Measurements from ENCODE around the gene NDOR1. TPM values are rescaled to one million over a fixed set of nuclear protein-coding genes. Genes with fewer than 3 reads are reported as not detected.

NDOR1 gene
- total and polyA plus RNA-seq, 2 donors (not counting 3 experiments of a cell fraction or from before 2014, with no cell fraction given), result 13.5 to 26.7 TPM

DNA sequence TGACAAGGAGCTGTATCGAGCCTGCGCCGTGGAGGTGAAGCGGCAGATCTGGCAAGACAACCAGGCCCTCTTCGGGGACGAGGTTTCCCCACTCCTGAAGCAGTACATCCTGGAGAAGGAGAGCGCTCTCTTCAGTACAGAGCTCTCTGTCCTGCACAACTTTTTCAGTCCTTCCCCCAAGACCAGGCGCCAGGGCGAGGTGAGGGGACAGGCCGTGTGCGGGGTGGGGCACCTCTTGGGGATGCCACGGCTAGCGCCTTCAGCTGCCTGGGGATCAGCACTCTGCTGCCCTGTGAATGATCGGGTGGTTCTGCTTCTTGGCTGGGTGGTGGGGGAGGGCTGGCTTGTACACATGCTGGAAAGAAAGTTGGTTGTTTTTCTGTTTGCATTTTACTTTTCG is 51.4 kb downstream of the NDOR1 start:
- intact Hi-C loops (cut with micrococcal nuclease), result no loop called here
- CTCF ChIA-PET, result interaction anchor here (0.9 to 4.4 kb wide), 3 partner anchors 20 to 166 kb away, joined by 3 to 31 read pairs (median 4); partner anchors contain the start of genes EXD3, NOXA1 and TOR4A
- FAIRE-seq (no peak), DNase-seq (ENCODE audit: low read depth, low spot score) (no peak)
- H3K4me3 ChIP-seq (replicated peaks in 1 of 3; ENCODE audit: insufficient read depth in 1 of 3, low read depth in 1 of 3, low read length in 3 of 3), result no peak overlapping the region
- H3K36me3 ChIP-seq (ENCODE audit: control insufficient read depth in 2 of 2, extremely low read depth in 1 of 2, insufficient read depth in 2 of 2, low read length in 2 of 2), result peaks cover 2 to 5% of the 10 kb centered on the region in 2 experiments
- H3K9ac ChIP-seq (replicated peaks; ENCODE audit: extremely low read depth, insufficient read depth, low read length), result no peak overlapping the region
- POLR2A ChIA-PET, result interaction anchor here (1.8 kb wide), 1 partner anchor 16 kb away, joined by 14 read pairs; the partner anchor contains the start of gene TUBB4B
- no peaks in the 10 kb centered on the region for H3K9me3 ChIP-seq (replicated peaks; ENCODE audit: control insufficient read depth, insufficient read depth, low read length)
- peaks cover 14% of the 10 kb centered on the region for H3K4me1 ChIP-seq (ENCODE audit: control insufficient read depth, extremely low read depth, insufficient read depth, low read length)
- BruUV-seq (replicated peaks), result no TSS peak
- peaks cover 18% of the 10 kb centered on the region for H3K79me2 ChIP-seq (ENCODE audit: control insufficient read depth, insufficient read depth, low read length)
- peak overlapping the region; percentile 71 for H3K4me2 ChIP-seq (ENCODE audit: insufficient read depth, low read length)
- TF ChIP-seq MYC (IDR thresholded peaks at IDR 0.05; ENCODE audit: low read depth, low read length) (no peak), GATA2 (IDR thresholded peaks at IDR 0.05; ENCODE audit: insufficient read depth, insufficient read length, low read depth, low read length) (no peak), EZH2 (IDR thresholded peaks at IDR 0.05; ENCODE audit: borderline replicate concordance, low read depth, low read length, severe bottlenecking) (no peak), POLR2A (IDR thresholded peaks at IDR 0.05; ENCODE audit: low read depth, low read length) (no peak), POLR2AphosphoS5 (IDR thresholded peaks at IDR 0.05; ENCODE audit: insufficient read depth, low read depth, low read length) (no peak), JUN (IDR thresholded peaks at IDR 0.05; ENCODE audit: borderline replicate concordance, insufficient read depth, insufficient read length, low read depth) (no peak), FOS (IDR thresholded peaks at IDR 0.05; ENCODE audit: borderline replicate concordance, insufficient read depth, low read length) (no peak)
- TF ChIP-seq, protein P1, sequence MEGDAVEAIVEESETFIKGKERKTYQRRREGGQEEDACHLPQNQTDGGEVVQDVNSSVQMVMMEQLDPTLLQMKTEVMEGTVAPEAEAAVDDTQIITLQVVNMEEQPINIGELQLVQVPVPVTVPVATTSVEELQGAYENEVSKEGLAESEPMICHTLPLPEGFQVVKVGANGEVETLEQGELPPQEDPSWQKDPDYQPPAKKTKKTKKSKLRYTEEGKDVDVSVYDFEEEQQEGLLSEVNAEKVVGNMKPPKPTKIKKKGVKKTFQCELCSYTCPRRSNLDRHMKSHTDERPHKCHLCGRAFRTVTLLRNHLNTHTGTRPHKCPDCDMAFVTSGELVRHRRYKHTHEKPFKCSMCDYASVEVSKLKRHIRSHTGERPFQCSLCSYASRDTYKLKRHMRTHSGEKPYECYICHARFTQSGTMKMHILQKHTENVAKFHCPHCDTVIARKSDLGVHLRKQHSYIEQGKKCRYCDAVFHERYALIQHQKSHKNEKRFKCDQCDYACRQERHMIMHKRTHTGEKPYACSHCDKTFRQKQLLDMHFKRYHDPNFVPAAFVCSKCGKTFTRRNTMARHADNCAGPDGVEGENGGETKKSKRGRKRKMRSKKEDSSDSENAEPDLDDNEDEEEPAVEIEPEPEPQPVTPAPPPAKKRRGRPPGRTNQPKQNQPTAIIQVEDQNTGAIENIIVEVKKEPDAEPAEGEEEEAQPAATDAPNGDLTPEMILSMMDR (IDR thresholded peaks at IDR 0.05; ENCODE audit: extremely low read depth in 1 of 2, insufficient read depth in 1 of 2, low read depth in 1 of 2, low read length in 2 of 2), result no peak
- TF ChIP-seq, protein P2, sequence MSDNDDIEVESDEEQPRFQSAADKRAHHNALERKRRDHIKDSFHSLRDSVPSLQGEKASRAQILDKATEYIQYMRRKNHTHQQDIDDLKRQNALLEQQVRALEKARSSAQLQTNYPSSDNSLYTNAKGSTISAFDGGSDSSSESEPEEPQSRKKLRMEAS (IDR thresholded peaks at IDR 0.05; ENCODE audit: insufficient read depth, insufficient read length), result no peak
- H2AFZ ChIP-seq (ENCODE audit: low read depth, low read length), result no peak overlapping the region
- H3K27me3 ChIP-seq (ENCODE audit: control insufficient read depth in 2 of 2, insufficient read depth in 2 of 2, low read length in 2 of 2), result no peaks in the 10 kb centered on the region
- H3K9me1 ChIP-seq (replicated peaks; ENCODE audit: control insufficient read depth, extremely low read depth, insufficient read depth, low read length), result no peaks in the 10 kb centered on the region
- H4K20me1 ChIP-seq (replicated peaks; ENCODE audit: control insufficient read depth, extremely low read depth, insufficient read depth, low read length), result no peaks in the 10 kb centered on the region
- dilution Hi-C loops (cut with MboI; ENCODE audit: extremely low pct_ligation_motif_present, low sequenced_read_pairs), result no loop called here
- H3K27ac ChIP-seq (ENCODE audit: insufficient read depth, low read depth, low read length), result no peak overlapping the region

Measured in endothelial cell of umbilical vein (primary cell).